Stomach (tissue), 9 donors: Measurements from ENCODE around the gene FAU. TPM values are rescaled to one million over a fixed set of nuclear protein-coding genes. Genes with fewer than 3 reads are reported as not detected.

Experiments used
- DNase-seq, 2 donors: peaks; one replicate each; pipeline versions ENCODE4 v3.0.0 to v3.0.0-alpha.2; 2013 to 2019
- H3K27ac ChIP-seq, 5 donors: fragments of 200-600 bp in 4 of 5; sonication (generic) in 4 of 5; one replicate each; pipeline ENCODE4 v1.5.1; 2013 to 2019; ENCODE audit warnings: mild to moderate bottlenecking in 1 of 5, moderate library complexity in 1 of 5
- H3K27me3 ChIP-seq, 3 donors: fragments of 200-600 bp; sonication (generic); one replicate each; pipeline ENCODE4 v1.5.1; 2017 to 2019; ENCODE audit warnings: mixed run types in 1 of 3
- H3K36me3 ChIP-seq, 4 donors: fragments of 200-600 bp; sonication (generic); 1 replicate in 3 of 4; 2 replicates in 1 of 4; pipeline ENCODE4 v1.5.1; 2016 to 2019
- H3K4me1 ChIP-seq, 4 donors: fragments of 200-600 bp; sonication (generic); one replicate each; pipeline ENCODE4 v1.5.1; 2016 to 2019
- H3K4me3 ChIP-seq, 4 donors: fragments of 200-600 bp; sonication (generic) in 3 of 4; one replicate each; pipeline ENCODE4 v1.5.1; 2016 to 2019; ENCODE audit warnings: mild to moderate bottlenecking in 1 of 4
- H3K9me3 ChIP-seq, 4 donors: fragments of 200-600 bp; sonication (generic); one replicate each; pipeline ENCODE4 v1.5.1; 2016 to 2019
- EP300 ChIP-seq: sonication (generic); formaldehyde crosslinking; IDR thresholded peaks from one replicate; pipeline ENCODE4 v1.6.1; 2017; ENCODE audit warnings: antibody characterized with exemption
- POLR2A ChIP-seq, 4 donors: fragments of 450-650 bp; IDR thresholded peaks; one replicate each; pipeline ENCODE4 v1.6.1; 2016; ENCODE audit warnings: antibody characterized with exemption in 4 of 4, control low read depth in 2 of 4, mild to moderate bottlenecking in 1 of 4, moderate library complexity in 1 of 4
- POLR2AphosphoS5 ChIP-seq, 3 donors: sonication (generic); formaldehyde crosslinking; IDR thresholded peaks; one replicate each; pipeline ENCODE4 v1.6.1; 2016; ENCODE audit warnings: antibody characterized with exemption in 3 of 3
- WGBS, 5 donors: extraction: QIAGEN DNeasy Blood & Tissue Kit in 3 of 5; methylation state at CpG; one replicate each; pipeline versions ENCODE4 v1.1.5 to v1.1.7; 2013 to 2018; 5-methylcytosine and 5-hydroxymethylcytosine counted together
- intact Hi-C: fragments of 100-400 bp; cut with DNase I; formaldehyde crosslinking; loops from one replicate; pipeline ENCODE4 v1.15.1; 2023; ENCODE audit warnings: low total_unique reads
- polyA plus RNA-seq, 3 donors: library from polyadenylated mRNA; stranded (reverse); fragments of 200-250 nt; gene quantifications; one replicate each; pipeline ENCODE4 v1.2.3, GENCODE V29; 2013
- total RNA-seq, 5 donors: library from RNA; depleted of rRNA; stranded (reverse); fragments of >200 nt; gene quantifications; one replicate each; pipeline versions ENCODE4 v1.1.0 to v1.2.3, GENCODE V29; 2014 to 2016
- TF ChIP-seq, protein P1 (sequence below), 7 experiments: fragments of 450-650 bp in 4 of 7; fragments of 200-600 bp in 3 of 7; sonication (generic) in 3 of 7; IDR thresholded peaks; one replicate each; pipeline ENCODE4 v1.5.1; 2016 to 2019; ENCODE audit warnings: antibody characterized with exemption in 7 of 7, control low read depth in 2 of 7, mild to moderate bottlenecking in 1 of 7
- donor health status: healthy with polysubstance abuse.
- donor health status: Bipolar disorder and iron deficiency.
- donor health status: healthy.

The FAU gene
- total and polyA plus RNA-seq, 8 donors, result 456 to 1,872 (median 914) TPM

GRCh38 chr11:65107751-65108468 lies 14.0 kb downstream of the FAU start:
- H3K4me3 ChIP-seq, result peak overlapping the region in 1 of 4 donors; percentile 15
- H3K36me3 ChIP-seq, result peaks cover 24 to 43% (median 42%) of the 10 kb centered on the region in 4 donors
- TF ChIP-seq POLR2AphosphoS5 (IDR thresholded peaks at IDR 0.05) (no peak), EP300 (no peak), POLR2A (IDR thresholded peaks at IDR 0.05) (no peak)
- TF ChIP-seq, protein P1, sequence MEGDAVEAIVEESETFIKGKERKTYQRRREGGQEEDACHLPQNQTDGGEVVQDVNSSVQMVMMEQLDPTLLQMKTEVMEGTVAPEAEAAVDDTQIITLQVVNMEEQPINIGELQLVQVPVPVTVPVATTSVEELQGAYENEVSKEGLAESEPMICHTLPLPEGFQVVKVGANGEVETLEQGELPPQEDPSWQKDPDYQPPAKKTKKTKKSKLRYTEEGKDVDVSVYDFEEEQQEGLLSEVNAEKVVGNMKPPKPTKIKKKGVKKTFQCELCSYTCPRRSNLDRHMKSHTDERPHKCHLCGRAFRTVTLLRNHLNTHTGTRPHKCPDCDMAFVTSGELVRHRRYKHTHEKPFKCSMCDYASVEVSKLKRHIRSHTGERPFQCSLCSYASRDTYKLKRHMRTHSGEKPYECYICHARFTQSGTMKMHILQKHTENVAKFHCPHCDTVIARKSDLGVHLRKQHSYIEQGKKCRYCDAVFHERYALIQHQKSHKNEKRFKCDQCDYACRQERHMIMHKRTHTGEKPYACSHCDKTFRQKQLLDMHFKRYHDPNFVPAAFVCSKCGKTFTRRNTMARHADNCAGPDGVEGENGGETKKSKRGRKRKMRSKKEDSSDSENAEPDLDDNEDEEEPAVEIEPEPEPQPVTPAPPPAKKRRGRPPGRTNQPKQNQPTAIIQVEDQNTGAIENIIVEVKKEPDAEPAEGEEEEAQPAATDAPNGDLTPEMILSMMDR (IDR thresholded peaks at IDR 0.05), result no peak
- WGBS, 5 donors, result 89 to 94% (median 94%) methylated on average over 29 to 52 of the region's 52 CpGs
- intact Hi-C loops, result no loop called here
- H3K27ac ChIP-seq, result peak overlapping the region; percentile 24 to 54 (median 39)
- H3K4me1 ChIP-seq, result peaks cover 30 to 72% (median 63%) of the 10 kb centered on the region in 4 donors
- H3K9me3 ChIP-seq, result no peaks in the 10 kb centered on the region
- peaks cover 0 to 2% (median 0%) of the 10 kb centered on the region in 3 donors for H3K27me3 ChIP-seq
- no peak for DNase-seq

- 91 to 98% (median 92%) methylated on average over 12 to 15 of the region's 15 CpGs for WGBS, 5 donors
- intact Hi-C loops, result no loop called here
- H3K9me3 ChIP-seq, result no peaks in the 10 kb centered on the region
- no peaks in the 10 kb centered on the region for H3K27me3 ChIP-seq
- peaks cover 26 to 72% (median 61%) of the 10 kb centered on the region in 4 donors for H3K4me1 ChIP-seq
- H3K27ac ChIP-seq, result no peak overlapping the region
- no peak for DNase-seq
- no peak overlapping the region for H3K4me3 ChIP-seq
- TF ChIP-seq, protein P1 (IDR thresholded peaks at IDR 0.05), result no peak
- TF ChIP-seq EP300, result no peak
- TF ChIP-seq POLR2A (IDR thresholded peaks at IDR 0.05), result no peak
- no peak for TF ChIP-seq POLR2AphosphoS5 (IDR thresholded peaks at IDR 0.05)
- peaks cover 24 to 51% (median 45%) of the 10 kb centered on the region in 4 donors for H3K36me3 ChIP-seq
These were observed 14.9 kb downstream of the FAU start for GRCh38 chr11:65107078-65107477.

DNA sequence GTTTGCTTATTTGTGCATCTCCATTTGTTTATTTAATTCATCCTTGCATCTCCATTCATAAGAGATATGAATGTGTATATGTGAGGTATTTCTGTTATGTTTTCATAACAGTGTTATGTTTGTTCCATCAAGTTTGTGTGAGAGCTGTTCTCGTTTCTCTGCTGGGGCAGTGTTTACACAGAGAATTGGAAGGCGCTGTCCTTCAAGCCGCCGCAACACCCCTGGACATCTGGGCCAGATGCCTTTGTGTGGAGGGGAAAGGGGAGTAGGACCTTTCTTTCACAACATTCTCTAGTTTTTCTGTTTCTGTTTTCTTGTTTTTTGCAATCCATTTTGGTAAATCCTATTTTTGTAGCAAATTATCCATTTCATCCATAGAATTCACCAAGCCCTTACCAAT lies 17.3 kb downstream of the FAU start:
- no peak overlapping the region for H3K4me3 ChIP-seq
- DNase-seq, result no peak
- H3K27ac ChIP-seq, result peak overlapping the region in 2 of 5 donors; percentile 64 to 66
- H3K9me3 ChIP-seq, result no peaks in the 10 kb centered on the region
- intact Hi-C loops, result no loop called here
- H3K4me1 ChIP-seq, result peaks cover 10 to 64% (median 46%) of the 10 kb centered on the region in 4 donors
- H3K36me3 ChIP-seq, result peaks cover 21 to 54% (median 43%) of the 10 kb centered on the region in 4 donors
- WGBS, 5 donors, result 35 to 64% (median 52%) methylated on average over 4 of the region's 4 CpGs
- H3K27me3 ChIP-seq, result no peaks in the 10 kb centered on the region
- no peak for TF ChIP-seq EP300
- TF ChIP-seq, protein P1 (IDR thresholded peaks at IDR 0.05), result no peak
- TF ChIP-seq POLR2A (IDR thresholded peaks at IDR 0.05), result no peak
- TF ChIP-seq POLR2AphosphoS5 (IDR thresholded peaks at IDR 0.05), result no peak

DNA sequence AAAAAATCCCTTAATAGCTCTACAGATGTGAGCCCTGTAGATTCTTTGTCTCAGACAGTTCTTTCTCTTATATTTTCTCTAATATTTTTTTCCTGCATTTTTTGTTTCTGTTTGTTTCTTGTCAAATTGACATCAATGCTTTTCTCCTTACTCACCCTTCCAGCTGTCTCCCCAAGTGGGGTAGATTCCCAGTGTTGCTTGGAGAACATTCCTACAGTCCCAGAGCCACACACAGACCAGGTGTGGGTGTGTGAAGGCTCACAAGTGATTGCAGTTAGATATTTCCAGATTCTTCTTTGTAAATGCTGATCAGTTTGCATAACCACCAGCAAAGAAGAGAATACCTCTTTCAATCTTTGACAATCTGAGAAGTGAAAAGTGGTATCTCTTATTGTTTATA lies 18.5 kb downstream of the FAU start:
- Histone ChIP-seq H3K4me3 (no peak overlapping the region), H3K9me3 (no peaks in the 10 kb centered on the region), H3K27ac (peak overlapping the region in 4 of 5 donors; percentile 24 to 73 (median 65)), H3K4me1 (peaks cover 10 to 61% (median 45%) of the 10 kb centered on the region in 4 donors), H3K36me3 (peaks cover 10 to 49% (median 41%) of the 10 kb centered on the region in 4 donors), H3K27me3 (no peaks in the 10 kb centered on the region)
- TF ChIP-seq POLR2A (IDR thresholded peaks at IDR 0.05) (no peak), POLR2AphosphoS5 (IDR thresholded peaks at IDR 0.05) (no peak), EP300 (no peak)
- TF ChIP-seq, protein P1 (IDR thresholded peaks at IDR 0.05), result no peak
- DNase-seq, result no peak
- intact Hi-C loops, result no loop called here
